Parathyroid adenoma (tissue), 2 donors: Measurements from ENCODE around the gene CD300H.

Source experiments
- H2AFZ ChIP-seq: fragments of 300-600 bp; sonication (generic); one replicate; pipeline ENCODE4 v1.7.0; 2017; ENCODE audit warnings: antibody characterized with exemption, mild to moderate bottlenecking
- H3K27ac ChIP-seq: fragments of 300-600 bp; sonication (generic); one replicate; pipeline ENCODE4 v1.7.0; 2017
- H3K27me3 ChIP-seq: fragments of 300-600 bp; sonication (generic); one replicate; pipeline ENCODE4 v1.7.0; 2017; ENCODE audit warnings: low read length; ENCODE audit not compliant: control insufficient read depth, insufficient read depth
- H3K36me3 ChIP-seq: fragments of 300-600 bp; sonication (generic); one replicate; pipeline ENCODE4 v1.7.0; 2017; ENCODE audit warnings: low read length; ENCODE audit not compliant: control insufficient read depth, insufficient read depth
- H3K4me1 ChIP-seq: fragments of 300-600 bp; sonication (generic); one replicate; pipeline ENCODE4 v1.7.0; 2017; ENCODE audit warnings: control low read depth
- H3K4me2 ChIP-seq: fragments of 300-600 bp; sonication (generic); one replicate; pipeline ENCODE4 v1.7.0; 2017; ENCODE audit warnings: low read length
- H3K4me3 ChIP-seq: fragments of 300-600 bp; sonication (generic); one replicate; pipeline ENCODE4 v1.7.0; 2017; ENCODE audit warnings: low read depth, low read length
- H3K79me2 ChIP-seq: fragments of 300-600 bp; sonication (generic); one replicate; pipeline ENCODE4 v1.7.0; 2017; ENCODE audit warnings: control low read depth
- H3K9ac ChIP-seq: fragments of 300-600 bp; sonication (generic); one replicate; pipeline ENCODE4 v1.7.0; 2017; ENCODE audit warnings: mild to moderate bottlenecking
- H3K9me3 ChIP-seq: fragments of 300-600 bp; sonication (generic); one replicate; pipeline ENCODE4 v1.7.0; 2017; ENCODE audit warnings: low read length; ENCODE audit not compliant: control insufficient read depth
- TF ChIP-seq, protein P1 (sequence below): fragments of 300-600 bp; sonication (generic); IDR thresholded peaks from one replicate; pipeline ENCODE4 v1.7.0; 2017; ENCODE audit warnings: antibody characterized with exemption, mild to moderate bottlenecking
- donor health status: primary hyperparathyroidism.

Gene CD300H

DNA sequence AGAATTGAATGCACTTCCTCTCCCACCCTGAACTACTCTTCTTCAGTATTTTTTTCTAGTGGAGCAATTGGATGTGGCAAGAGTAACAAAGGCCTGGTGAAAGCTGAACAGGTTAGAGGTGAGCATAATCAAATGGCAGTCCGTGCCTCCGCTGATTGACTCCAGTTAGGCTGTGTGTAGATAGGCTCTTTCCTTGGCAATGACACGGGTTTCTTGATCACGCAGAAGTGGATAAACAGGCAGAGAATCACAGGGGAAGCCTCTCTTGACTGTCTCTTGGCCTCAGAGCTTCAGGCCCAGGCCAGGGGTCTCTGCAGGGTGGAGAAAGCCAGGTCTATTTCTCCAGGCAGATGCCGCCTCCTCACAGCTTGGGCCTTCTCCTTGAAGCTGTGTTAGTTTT lies 40.2 kb downstream of the CD300H start:
- no peaks in the 10 kb centered on the region for H3K9me3 ChIP-seq
- TF ChIP-seq, protein P1, sequence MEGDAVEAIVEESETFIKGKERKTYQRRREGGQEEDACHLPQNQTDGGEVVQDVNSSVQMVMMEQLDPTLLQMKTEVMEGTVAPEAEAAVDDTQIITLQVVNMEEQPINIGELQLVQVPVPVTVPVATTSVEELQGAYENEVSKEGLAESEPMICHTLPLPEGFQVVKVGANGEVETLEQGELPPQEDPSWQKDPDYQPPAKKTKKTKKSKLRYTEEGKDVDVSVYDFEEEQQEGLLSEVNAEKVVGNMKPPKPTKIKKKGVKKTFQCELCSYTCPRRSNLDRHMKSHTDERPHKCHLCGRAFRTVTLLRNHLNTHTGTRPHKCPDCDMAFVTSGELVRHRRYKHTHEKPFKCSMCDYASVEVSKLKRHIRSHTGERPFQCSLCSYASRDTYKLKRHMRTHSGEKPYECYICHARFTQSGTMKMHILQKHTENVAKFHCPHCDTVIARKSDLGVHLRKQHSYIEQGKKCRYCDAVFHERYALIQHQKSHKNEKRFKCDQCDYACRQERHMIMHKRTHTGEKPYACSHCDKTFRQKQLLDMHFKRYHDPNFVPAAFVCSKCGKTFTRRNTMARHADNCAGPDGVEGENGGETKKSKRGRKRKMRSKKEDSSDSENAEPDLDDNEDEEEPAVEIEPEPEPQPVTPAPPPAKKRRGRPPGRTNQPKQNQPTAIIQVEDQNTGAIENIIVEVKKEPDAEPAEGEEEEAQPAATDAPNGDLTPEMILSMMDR: no peak
- no peak overlapping the region for H3K4me3 ChIP-seq
- H3K4me2 ChIP-seq: no peak overlapping the region
- H2AFZ ChIP-seq: no peak overlapping the region
- H3K79me2 ChIP-seq: no peaks in the 10 kb centered on the region
- no peaks in the 10 kb centered on the region for H3K36me3 ChIP-seq
- no peak overlapping the region for H3K9ac ChIP-seq
- H3K27ac ChIP-seq: no peak overlapping the region
- H3K4me1 ChIP-seq: no peaks in the 10 kb centered on the region
- no peaks in the 10 kb centered on the region for H3K27me3 ChIP-seq

DNA sequence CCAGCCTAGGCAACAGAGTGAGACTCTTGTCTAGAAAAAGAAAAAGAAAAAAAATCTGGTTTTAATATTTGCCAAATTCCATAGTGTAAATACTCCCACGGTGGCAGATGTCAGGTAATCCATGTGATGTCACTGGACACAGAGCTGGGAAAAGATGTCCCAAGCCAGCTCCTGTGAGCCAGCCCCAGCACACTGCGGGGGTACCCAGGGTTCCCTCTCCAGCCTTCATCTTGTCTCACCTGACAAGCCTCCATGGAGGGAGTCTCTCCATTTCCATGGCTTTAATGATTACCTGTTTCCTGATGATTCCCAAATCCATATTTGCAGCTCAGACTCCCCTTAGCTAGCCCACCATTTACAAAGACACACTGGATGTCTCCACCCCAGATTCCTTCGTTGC lies 40.6 kb downstream of the CD300H start:
- Histone ChIP-seq H3K9ac (no peak overlapping the region), H3K4me1 (no peaks in the 10 kb centered on the region), H3K27me3 (no peaks in the 10 kb centered on the region), H3K4me3 (no peak overlapping the region), H2AFZ (no peak overlapping the region), H3K4me2 (no peak overlapping the region), H3K9me3 (no peaks in the 10 kb centered on the region), H3K79me2 (no peaks in the 10 kb centered on the region), H3K27ac (no peak overlapping the region), H3K36me3 (no peaks in the 10 kb centered on the region)
- TF ChIP-seq, protein P1: no peak

DNA sequence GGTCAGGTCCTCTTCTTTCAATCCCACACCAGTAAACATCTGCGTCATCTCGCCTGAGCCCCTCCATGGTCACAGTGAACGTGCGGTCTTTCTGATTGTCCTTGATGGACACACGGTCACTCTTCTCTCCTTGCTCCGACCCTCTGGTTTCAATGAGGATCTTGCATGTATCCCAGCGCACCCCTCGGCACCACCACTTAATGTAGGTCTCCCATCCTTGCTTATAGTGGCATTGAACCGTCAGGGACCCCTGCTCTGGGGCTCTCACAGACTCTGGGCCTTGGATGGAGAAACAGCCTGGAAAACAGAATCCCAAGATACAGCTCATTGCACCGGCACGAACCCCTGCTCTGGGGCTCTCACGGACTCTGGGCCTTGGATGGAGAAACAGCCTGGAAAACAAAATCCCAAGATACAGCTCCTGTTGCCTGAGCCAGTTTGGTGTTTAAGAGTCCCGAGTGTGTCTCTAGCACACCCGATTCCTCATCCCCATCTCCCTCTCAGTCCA lies 41.5 kb downstream of the CD300H start:
- Histone ChIP-seq H3K27ac (no peak overlapping the region), H3K36me3 (no peaks in the 10 kb centered on the region), H3K4me3 (no peak overlapping the region), H3K4me2 (no peak overlapping the region), H3K27me3 (no peaks in the 10 kb centered on the region), H3K4me1 (no peaks in the 10 kb centered on the region), H3K9ac (no peak overlapping the region), H3K79me2 (no peaks in the 10 kb centered on the region), H2AFZ (no peak overlapping the region), H3K9me3 (no peaks in the 10 kb centered on the region)
- TF ChIP-seq, protein P1: no peak

DNA sequence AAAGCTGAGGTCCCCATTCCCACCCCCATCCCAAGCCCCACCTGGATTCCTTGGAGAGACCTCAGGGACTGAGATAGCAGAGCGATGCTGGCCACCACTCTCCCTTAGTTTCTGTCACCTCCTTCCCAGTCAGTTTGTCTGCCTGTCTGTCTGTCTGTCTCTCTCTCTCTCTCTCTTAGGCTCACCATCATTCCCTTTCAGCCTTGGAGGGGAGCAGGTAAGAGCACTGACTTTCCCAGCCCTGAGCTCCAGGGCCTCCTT lies 41.9 kb downstream of the CD300H start:
- H3K9me3 ChIP-seq: no peaks in the 10 kb centered on the region
- no peak overlapping the region for H2AFZ ChIP-seq
- no peaks in the 10 kb centered on the region for H3K79me2 ChIP-seq
- H3K9ac ChIP-seq: no peak overlapping the region
- H3K4me2 ChIP-seq: no peak overlapping the region
- no peak overlapping the region for H3K27ac ChIP-seq
- TF ChIP-seq, protein P1: no peak
- no peak overlapping the region for H3K4me3 ChIP-seq
- no peaks in the 10 kb centered on the region for H3K36me3 ChIP-seq
- H3K4me1 ChIP-seq: no peaks in the 10 kb centered on the region
- H3K27me3 ChIP-seq: no peaks in the 10 kb centered on the region

DNA sequence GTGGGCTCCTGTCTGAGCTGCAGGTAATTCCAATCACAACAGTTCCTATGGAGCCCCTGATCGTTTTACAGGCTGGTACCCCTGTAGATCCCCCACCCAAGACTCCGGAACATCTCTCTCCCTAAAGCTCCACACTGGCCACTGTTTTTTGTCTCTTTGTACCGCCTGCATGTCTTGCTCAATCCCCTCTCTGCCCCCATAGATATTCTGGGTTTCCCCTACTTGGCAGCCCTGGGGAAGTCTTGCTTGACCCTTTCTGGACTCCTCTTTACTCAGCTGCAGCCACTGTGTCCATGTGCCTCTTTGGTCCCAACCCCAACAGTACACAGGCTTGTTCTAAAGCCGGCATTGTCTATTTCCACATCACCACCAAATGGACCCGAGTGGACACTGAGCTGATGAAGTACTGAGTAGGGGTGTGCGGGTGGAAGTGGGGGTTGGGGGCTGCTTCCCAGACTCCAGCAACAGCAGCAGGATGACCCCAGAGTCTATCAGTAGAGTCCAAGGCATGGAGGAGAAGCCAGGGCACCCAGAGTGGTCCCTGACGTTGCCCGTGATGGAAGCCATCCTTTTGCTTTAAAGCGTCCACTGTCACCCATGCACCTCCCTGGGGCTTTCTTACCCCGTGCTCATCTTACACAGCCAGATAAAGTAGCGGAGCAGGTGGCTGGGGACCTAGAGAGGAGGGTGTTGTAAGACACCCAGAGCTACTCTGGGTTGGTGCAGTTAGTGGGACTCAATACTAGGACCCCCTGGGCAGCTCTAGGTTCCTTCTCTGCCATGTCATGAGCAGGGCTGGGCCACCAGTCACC lies 42.5 kb downstream of the CD300H start:
- H3K79me2 ChIP-seq: no peaks in the 10 kb centered on the region
- H3K36me3 ChIP-seq: no peaks in the 10 kb centered on the region
- H3K9ac ChIP-seq: no peak overlapping the region
- no peak overlapping the region for H3K4me3 ChIP-seq
- no peaks in the 10 kb centered on the region for H3K27me3 ChIP-seq
- no peaks in the 10 kb centered on the region for H3K4me1 ChIP-seq
- TF ChIP-seq, protein P1: no peak
- no peak overlapping the region for H2AFZ ChIP-seq
- no peaks in the 10 kb centered on the region for H3K9me3 ChIP-seq
- H3K27ac ChIP-seq: no peak overlapping the region
- H3K4me2 ChIP-seq: no peak overlapping the region
